Mammary epithelial cell (primary cell): ENCODE measurements around the gene RPGRIP1.

ENCODE experiments used
- CTCF ChIP-seq, 2 donors: IDR thresholded peaks in 1 of 2; conservative IDR thresholded peaks in 1 of 2; 2 replicates each; pipeline ENCODE4 v1.5.1; 2011 to 2012; ENCODE audit warnings: inconsistent platforms in 2 of 2, low read length in 2 of 2, mild to moderate bottlenecking in 2 of 2, control low read depth in 1 of 2, low read depth in 1 of 2; ENCODE audit not compliant: insufficient read depth in 1 of 2; ENCODE audit errors: extremely low read depth in 1 of 2
- EZH2 ChIP-seq: IDR thresholded peaks from 2 replicates; pipeline ENCODE4 v1.6.1; 2012; ENCODE audit warnings: low read length, inconsistent platforms, borderline replicate concordance

- TF ChIP-seq CTCF (conservative IDR thresholded peaks at IDR 0.05 in 1 of 2, IDR thresholded peaks at IDR 0.05 in 1 of 2; ENCODE audit: extremely low read depth in 1 of 2, insufficient read depth in 1 of 2, low read depth in 1 of 2, low read length in 2 of 2) (no peak), EZH2 (no peak)
Observed at GRCh38 chr14:21245813-21246212, 34.1 kb upstream of the RPGRIP1 start.
